ENCODE measurements around the gene SPDYE4.

Gene SPDYE4

GRCh38 chr17:8719291-8720246, 38.8 kb downstream of the SPDYE4 start:
- no peak overlapping the region for H3K9ac ChIP-seq (ENCODE audit: low read depth, low read length, poor library complexity, severe bottlenecking)
- no peaks in the 10 kb centered on the region for H3K36me3 ChIP-seq (ENCODE audit: insufficient read depth, low read length)
- H4K20me1 ChIP-seq (ENCODE audit: insufficient read depth, low read length, poor library complexity, severe bottlenecking), result no peaks in the 10 kb centered on the region
- no peak overlapping the region for H2AFZ ChIP-seq (ENCODE audit: low read length)
- H3K9me3 ChIP-seq (ENCODE audit: insufficient read depth, low read depth, low read length), result no peaks in the 10 kb centered on the region
- H3K27me3 ChIP-seq (ENCODE audit: insufficient read depth, low read length, poor library complexity, severe bottlenecking), result no peaks in the 10 kb centered on the region
- no peaks in the 10 kb centered on the region for H3F3A ChIP-seq (ENCODE audit: low read depth)
- no peak overlapping the region for H3K4me2 ChIP-seq (ENCODE audit: low read depth, low read length, poor library complexity, severe bottlenecking)
- no peaks in the 10 kb centered on the region for H3K9me2 ChIP-seq (replicated peaks; ENCODE audit: low read depth, low read length)
- H3K4me3 ChIP-seq (ENCODE audit: low read length, poor library complexity, severe bottlenecking), result no peak overlapping the region
- H3K79me2 ChIP-seq (ENCODE audit: insufficient read depth, low read length), result no peaks in the 10 kb centered on the region
- H3K4me1 ChIP-seq (ENCODE audit: insufficient read depth, low read length, poor library complexity, severe bottlenecking), result no peaks in the 10 kb centered on the region
- TF ChIP-seq CTCF (conservative IDR thresholded peaks at IDR 0.05; ENCODE audit: low read length) (no peak), EZH2phosphoT487 (IDR thresholded peaks at IDR 0.05; ENCODE audit: borderline replicate concordance) (no peak)

- Histone ChIP-seq H3K9ac (ENCODE audit: low read depth, low read length, poor library complexity, severe bottlenecking) (no peak overlapping the region), H3K9me2 (replicated peaks; ENCODE audit: low read depth, low read length) (no peaks in the 10 kb centered on the region), H3K4me3 (ENCODE audit: low read length, poor library complexity, severe bottlenecking) (no peak overlapping the region), H3K79me2 (ENCODE audit: insufficient read depth, low read length) (no peaks in the 10 kb centered on the region), H3K27me3 (ENCODE audit: insufficient read depth, low read length, poor library complexity, severe bottlenecking) (no peaks in the 10 kb centered on the region), H3F3A (ENCODE audit: low read depth) (no peaks in the 10 kb centered on the region), H4K20me1 (ENCODE audit: insufficient read depth, low read length, poor library complexity, severe bottlenecking) (no peaks in the 10 kb centered on the region), H3K9me3 (ENCODE audit: insufficient read depth, low read depth, low read length) (no peaks in the 10 kb centered on the region), H3K36me3 (ENCODE audit: insufficient read depth, low read length) (no peaks in the 10 kb centered on the region), H3K4me2 (ENCODE audit: low read depth, low read length, poor library complexity, severe bottlenecking) (no peak overlapping the region), H2AFZ (ENCODE audit: low read length) (no peak overlapping the region), H3K4me1 (ENCODE audit: insufficient read depth, low read length, poor library complexity, severe bottlenecking) (no peaks in the 10 kb centered on the region)
- TF ChIP-seq EZH2phosphoT487 (IDR thresholded peaks at IDR 0.05; ENCODE audit: borderline replicate concordance) (no peak), CTCF (conservative IDR thresholded peaks at IDR 0.05; ENCODE audit: low read length) (no peak)
Observed at GRCh38 chr17:8718001-8718563, 40.3 kb downstream of the SPDYE4 start.

GRCh38 chr17:8713878-8714277, 44.5 kb downstream of the SPDYE4 start:
- Histone ChIP-seq H3K36me3 (ENCODE audit: insufficient read depth, low read length) (no peaks in the 10 kb centered on the region), H3K9me2 (replicated peaks; ENCODE audit: low read depth, low read length) (no peaks in the 10 kb centered on the region), H2AFZ (ENCODE audit: low read length) (no peak overlapping the region), H3K9ac (ENCODE audit: low read depth, low read length, poor library complexity, severe bottlenecking) (no peak overlapping the region), H3K27me3 (ENCODE audit: insufficient read depth, low read length, poor library complexity, severe bottlenecking) (no peaks in the 10 kb centered on the region), H3K4me2 (ENCODE audit: low read depth, low read length, poor library complexity, severe bottlenecking) (no peak overlapping the region), H3K9me3 (ENCODE audit: insufficient read depth, low read depth, low read length) (no peaks in the 10 kb centered on the region), H3K79me2 (ENCODE audit: insufficient read depth, low read length) (no peaks in the 10 kb centered on the region), H3K4me1 (ENCODE audit: insufficient read depth, low read length, poor library complexity, severe bottlenecking) (peaks cover 10% of the 10 kb centered on the region), H3K4me3 (ENCODE audit: low read length, poor library complexity, severe bottlenecking) (no peak overlapping the region), H3F3A (ENCODE audit: low read depth) (no peaks in the 10 kb centered on the region; the same call in 1 of the 2 replicates), H4K20me1 (ENCODE audit: insufficient read depth, low read length, poor library complexity, severe bottlenecking) (no peaks in the 10 kb centered on the region)
- TF ChIP-seq CTCF (conservative IDR thresholded peaks at IDR 0.05; ENCODE audit: low read length) (no peak), EZH2phosphoT487 (IDR thresholded peaks at IDR 0.05; ENCODE audit: borderline replicate concordance) (no peak)
